Liver (tissue), 3 donors: Measurements from ENCODE around the gene PNMA6F.

ENCODE experiments used
- JUND ChIP-seq, 2 donors: IDR thresholded peaks; 2 replicates each; pipeline ENCODE4 v1.6.1; 2016; ENCODE audit warnings: antibody characterized with exemption in 2 of 2
- RAD21 ChIP-seq, 2 donors: IDR thresholded peaks; 2 replicates each; pipeline ENCODE4 v1.6.1; 2016; ENCODE audit warnings: antibody characterized with exemption in 2 of 2, mild to moderate bottlenecking in 2 of 2
- RXRA ChIP-seq, 2 donors: IDR thresholded peaks; 2 replicates each; pipeline ENCODE4 v1.6.1; 2017 to 2018; ENCODE audit warnings: antibody characterized with exemption in 2 of 2, mild to moderate bottlenecking in 1 of 2
- SP1 ChIP-seq: IDR thresholded peaks from 2 replicates; pipeline ENCODE4 v1.6.1; 2018; ENCODE audit warnings: antibody characterized with exemption, mild to moderate bottlenecking
- TAF1 ChIP-seq: conservative IDR thresholded peaks from 2 replicates; pipeline ENCODE4 v1.6.1; 2016; ENCODE audit warnings: antibody characterized with exemption, mild to moderate bottlenecking
- TF ChIP-seq, protein P1 (sequence below): IDR thresholded peaks from 2 replicates; pipeline ENCODE4 v1.6.1; 2016; ENCODE audit warnings: antibody characterized with exemption, mild to moderate bottlenecking
- TF ChIP-seq, protein P2 (sequence below): fragments of 150-350 bp; IDR thresholded peaks from 2 replicates; pipeline ENCODE4 v1.5.1; 2017; ENCODE audit warnings: improper control_type of control experiment, low read depth, low read length; ENCODE audit not compliant: missing input control
- TF ChIP-seq, protein P3 (sequence below): IDR thresholded peaks from 2 replicates; pipeline ENCODE4 v1.6.1; 2016; ENCODE audit warnings: antibody characterized with exemption
- TF ChIP-seq, protein P4 (sequence below): IDR thresholded peaks from 2 replicates; pipeline ENCODE4 v1.6.1; 2016; ENCODE audit warnings: antibody characterized with exemption
- donor health status: healthy.
- donor health status: healthy.

DNA sequence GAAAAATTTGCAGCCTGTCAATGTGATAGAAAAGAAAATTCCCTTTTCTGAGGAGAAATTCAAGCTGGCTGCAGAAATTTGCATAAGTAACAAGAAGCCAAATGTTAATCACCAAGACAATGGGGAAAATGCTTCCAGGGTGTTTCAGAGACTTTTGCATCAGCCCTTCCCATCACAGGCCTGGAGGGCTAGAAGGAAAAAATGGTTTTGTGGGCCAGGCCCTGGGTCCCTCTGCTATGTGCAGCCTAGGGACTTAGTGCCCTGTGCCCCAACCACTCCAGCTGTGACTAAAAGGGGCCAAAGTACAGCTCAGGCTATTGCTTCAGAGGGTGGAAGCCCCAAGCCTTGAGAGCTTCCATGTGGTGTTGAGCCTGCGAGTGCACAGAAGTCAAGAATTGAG lies 36.3 kb upstream of the PNMA6F start:
- TF ChIP-seq, protein P1, sequence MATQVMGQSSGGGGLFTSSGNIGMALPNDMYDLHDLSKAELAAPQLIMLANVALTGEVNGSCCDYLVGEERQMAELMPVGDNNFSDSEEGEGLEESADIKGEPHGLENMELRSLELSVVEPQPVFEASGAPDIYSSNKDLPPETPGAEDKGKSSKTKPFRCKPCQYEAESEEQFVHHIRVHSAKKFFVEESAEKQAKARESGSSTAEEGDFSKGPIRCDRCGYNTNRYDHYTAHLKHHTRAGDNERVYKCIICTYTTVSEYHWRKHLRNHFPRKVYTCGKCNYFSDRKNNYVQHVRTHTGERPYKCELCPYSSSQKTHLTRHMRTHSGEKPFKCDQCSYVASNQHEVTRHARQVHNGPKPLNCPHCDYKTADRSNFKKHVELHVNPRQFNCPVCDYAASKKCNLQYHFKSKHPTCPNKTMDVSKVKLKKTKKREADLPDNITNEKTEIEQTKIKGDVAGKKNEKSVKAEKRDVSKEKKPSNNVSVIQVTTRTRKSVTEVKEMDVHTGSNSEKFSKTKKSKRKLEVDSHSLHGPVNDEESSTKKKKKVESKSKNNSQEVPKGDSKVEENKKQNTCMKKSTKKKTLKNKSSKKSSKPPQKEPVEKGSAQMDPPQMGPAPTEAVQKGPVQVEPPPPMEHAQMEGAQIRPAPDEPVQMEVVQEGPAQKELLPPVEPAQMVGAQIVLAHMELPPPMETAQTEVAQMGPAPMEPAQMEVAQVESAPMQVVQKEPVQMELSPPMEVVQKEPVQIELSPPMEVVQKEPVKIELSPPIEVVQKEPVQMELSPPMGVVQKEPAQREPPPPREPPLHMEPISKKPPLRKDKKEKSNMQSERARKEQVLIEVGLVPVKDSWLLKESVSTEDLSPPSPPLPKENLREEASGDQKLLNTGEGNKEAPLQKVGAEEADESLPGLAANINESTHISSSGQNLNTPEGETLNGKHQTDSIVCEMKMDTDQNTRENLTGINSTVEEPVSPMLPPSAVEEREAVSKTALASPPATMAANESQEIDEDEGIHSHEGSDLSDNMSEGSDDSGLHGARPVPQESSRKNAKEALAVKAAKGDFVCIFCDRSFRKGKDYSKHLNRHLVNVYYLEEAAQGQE, result no peak
- TF ChIP-seq, protein P2, sequence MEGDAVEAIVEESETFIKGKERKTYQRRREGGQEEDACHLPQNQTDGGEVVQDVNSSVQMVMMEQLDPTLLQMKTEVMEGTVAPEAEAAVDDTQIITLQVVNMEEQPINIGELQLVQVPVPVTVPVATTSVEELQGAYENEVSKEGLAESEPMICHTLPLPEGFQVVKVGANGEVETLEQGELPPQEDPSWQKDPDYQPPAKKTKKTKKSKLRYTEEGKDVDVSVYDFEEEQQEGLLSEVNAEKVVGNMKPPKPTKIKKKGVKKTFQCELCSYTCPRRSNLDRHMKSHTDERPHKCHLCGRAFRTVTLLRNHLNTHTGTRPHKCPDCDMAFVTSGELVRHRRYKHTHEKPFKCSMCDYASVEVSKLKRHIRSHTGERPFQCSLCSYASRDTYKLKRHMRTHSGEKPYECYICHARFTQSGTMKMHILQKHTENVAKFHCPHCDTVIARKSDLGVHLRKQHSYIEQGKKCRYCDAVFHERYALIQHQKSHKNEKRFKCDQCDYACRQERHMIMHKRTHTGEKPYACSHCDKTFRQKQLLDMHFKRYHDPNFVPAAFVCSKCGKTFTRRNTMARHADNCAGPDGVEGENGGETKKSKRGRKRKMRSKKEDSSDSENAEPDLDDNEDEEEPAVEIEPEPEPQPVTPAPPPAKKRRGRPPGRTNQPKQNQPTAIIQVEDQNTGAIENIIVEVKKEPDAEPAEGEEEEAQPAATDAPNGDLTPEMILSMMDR, result no peak
- TF ChIP-seq, protein P3, sequence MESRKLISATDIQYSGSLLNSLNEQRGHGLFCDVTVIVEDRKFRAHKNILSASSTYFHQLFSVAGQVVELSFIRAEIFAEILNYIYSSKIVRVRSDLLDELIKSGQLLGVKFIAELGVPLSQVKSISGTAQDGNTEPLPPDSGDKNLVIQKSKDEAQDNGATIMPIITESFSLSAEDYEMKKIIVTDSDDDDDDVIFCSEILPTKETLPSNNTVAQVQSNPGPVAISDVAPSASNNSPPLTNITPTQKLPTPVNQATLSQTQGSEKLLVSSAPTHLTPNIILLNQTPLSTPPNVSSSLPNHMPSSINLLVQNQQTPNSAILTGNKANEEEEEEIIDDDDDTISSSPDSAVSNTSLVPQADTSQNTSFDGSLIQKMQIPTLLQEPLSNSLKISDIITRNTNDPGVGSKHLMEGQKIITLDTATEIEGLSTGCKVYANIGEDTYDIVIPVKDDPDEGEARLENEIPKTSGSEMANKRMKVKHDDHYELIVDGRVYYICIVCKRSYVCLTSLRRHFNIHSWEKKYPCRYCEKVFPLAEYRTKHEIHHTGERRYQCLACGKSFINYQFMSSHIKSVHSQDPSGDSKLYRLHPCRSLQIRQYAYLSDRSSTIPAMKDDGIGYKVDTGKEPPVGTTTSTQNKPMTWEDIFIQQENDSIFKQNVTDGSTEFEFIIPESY, result no peak
- TF ChIP-seq SP1 (no peak), JUND (IDR thresholded peaks at IDR 0.05) (no peak), TAF1 (no peak), RAD21 (IDR thresholded peaks at IDR 0.05) (no peak), RXRA (IDR thresholded peaks at IDR 0.05) (no peak)
- TF ChIP-seq, protein P4, sequence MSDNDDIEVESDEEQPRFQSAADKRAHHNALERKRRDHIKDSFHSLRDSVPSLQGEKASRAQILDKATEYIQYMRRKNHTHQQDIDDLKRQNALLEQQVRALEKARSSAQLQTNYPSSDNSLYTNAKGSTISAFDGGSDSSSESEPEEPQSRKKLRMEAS, result no peak
